ENCODE results near the gene KLHL29. TPM values are rescaled to one million over a fixed set of nuclear protein-coding genes. Genes with fewer than 3 reads are reported as not detected.
A peak's percentile ranks its signal among the peaks of the same experiment; 100 is the strongest.

KLHL29 gene
- total and polyA plus RNA-seq, 10 of the 15 experiments (the other 5 are each of a cell fraction or from before 2014, with no cell fraction given), result 1.4 to 19.5 (median 6.1) TPM

DNA sequence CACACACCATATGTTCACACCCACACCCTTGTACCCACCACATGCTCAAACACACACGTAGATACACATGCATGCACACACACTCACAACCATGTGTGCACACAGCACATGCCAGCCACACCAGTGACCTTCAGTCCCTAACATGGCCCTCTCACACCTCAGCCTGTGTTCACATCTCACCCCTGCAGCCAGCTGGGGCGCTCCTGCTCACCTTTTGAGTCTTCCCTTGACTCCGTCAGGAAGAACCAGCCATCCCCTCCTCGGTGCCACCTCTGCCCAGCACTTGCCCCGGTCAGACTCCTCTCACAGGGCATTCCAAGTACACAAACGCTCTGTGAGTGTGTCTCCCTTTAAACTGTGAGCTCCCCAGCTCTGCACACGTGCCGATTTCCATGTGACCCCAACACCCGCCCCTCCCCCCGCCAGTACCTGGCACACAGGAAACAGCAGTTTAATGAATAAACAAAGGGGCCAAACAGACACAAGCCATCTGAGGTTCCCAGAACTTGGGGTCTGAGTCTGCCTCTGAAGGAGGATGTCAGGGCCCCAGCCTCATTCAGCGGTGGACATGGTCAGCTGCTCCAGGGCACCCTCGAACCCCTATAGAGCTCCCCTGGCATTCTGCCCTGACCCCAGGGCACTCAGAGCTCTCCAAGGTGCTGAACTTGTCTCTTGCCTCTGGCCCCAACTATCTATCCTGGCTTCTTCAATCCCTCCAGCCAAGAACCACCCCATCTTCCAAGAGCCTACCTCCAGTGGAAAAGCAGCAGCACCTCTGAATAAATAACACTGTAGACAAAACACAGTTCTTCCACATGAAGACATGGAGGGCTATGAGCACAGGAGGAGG lies 289.1 kb downstream of the KLHL29 start:
- ChIA-PET SMC1A (ENCODE audit: uncharacterized antibody, unreplicated experiment) (no interaction called here), RAD21 (ENCODE audit: unreplicated experiment) (no interaction called here), CTCF (no interaction called here), POLR2A (no interaction called here)
- Histone ChIP-seq H3K36me3 (ENCODE audit: control insufficient read depth in 2 of 2, insufficient read depth in 2 of 2, low read length in 1 of 2) (no peaks in the 10 kb centered on the region; a peak in 1 of 4 replicates), H3K27ac (ENCODE audit: control insufficient read depth, insufficient read depth) (no peak overlapping the region), H3K9ac (ENCODE audit: control insufficient read depth, insufficient read depth, low read length) (no peak overlapping the region), H2AFZ (ENCODE audit: control insufficient read depth, low read depth, low read length) (no peak overlapping the region), H3K4me2 (ENCODE audit: control insufficient read depth, insufficient read depth) (no peak overlapping the region), H3K79me2 (ENCODE audit: control insufficient read depth, insufficient read depth, low read length) (no peaks in the 10 kb centered on the region), H3K4me3 (no peak overlapping the region), H3K4me1 (ENCODE audit: control insufficient read depth, insufficient read depth, low read length) (no peaks in the 10 kb centered on the region), H3K9me3 (replicated peaks; ENCODE audit: control insufficient read depth, insufficient read depth, low read length) (no peaks in the 10 kb centered on the region), H4K20me1 (ENCODE audit: control insufficient read depth, insufficient read depth) (no peaks in the 10 kb centered on the region; the same call in 1 of the 2 replicates), H3K27me3 (replicated peaks in 1 of 2; ENCODE audit: control insufficient read depth in 2 of 2, insufficient read depth in 2 of 2, low read length in 1 of 2) (no peaks in the 10 kb centered on the region)
- in situ Hi-C loops (cut with MboI), result no loop called here
- ATAC-seq (peak; percentile 35; the same call in 1 of the 3 replicates), FAIRE-seq (no peak), DNase-seq (ENCODE audit: low read depth, low spot score) (no peak)
- BruUV-seq (replicated peaks), result no TSS peak
- intact Hi-C loops (cut with micrococcal nuclease; ENCODE audit: unreplicated experiment), result no loop called here
- no peak for TF ChIP-seq IKZF1 (conservative IDR thresholded peaks at IDR 0.05)
- no peak for TF ChIP-seq CEBPB (IDR thresholded peaks at IDR 0.05; ENCODE audit: borderline replicate concordance in 1 of 2, low read depth in 2 of 2, low read length in 2 of 2)
- TF ChIP-seq NR2F1 (conservative IDR thresholded peaks at IDR 0.05), result peak; percentile 68
- TF ChIP-seq STAT1 (conservative IDR thresholded peaks at IDR 0.05), result no peak
- TF ChIP-seq KAT2A (conservative IDR thresholded peaks at IDR 0.05; ENCODE audit: control insufficient read depth, low read depth, low read length), result no peak
- no peak for TF ChIP-seq BCL11A (IDR thresholded peaks at IDR 0.05; ENCODE audit: low read depth, low read length)
- no peak for TF ChIP-seq SUZ12 (IDR thresholded peaks at IDR 0.05; ENCODE audit: unreplicated experiment)
- no peak for TF ChIP-seq RB1 (IDR thresholded peaks at IDR 0.05; ENCODE audit: borderline replicate concordance)
- TF ChIP-seq REST (IDR thresholded peaks at IDR 0.05; ENCODE audit: low read depth, low read length), result peak; percentile 86
- no peak for TF ChIP-seq FOS (IDR thresholded peaks at IDR 0.05; ENCODE audit: borderline replicate concordance, extremely low read depth, insufficient read length)
- WGBS (ENCODE audit: insufficient coverage, insufficient replicate concordance, low lambda C conversion rate, missing lambda C conversion rate), result 75% methylated on average over 8 of the region's 12 CpGs
